Vagina (tissue), 2 donors: ENCODE measurements around the gene OLIG3. TPM values are rescaled to one million over a fixed set of nuclear protein-coding genes. Genes with fewer than 3 reads are reported as not detected.

ENCODE experiments used
- DNase-seq, 2 donors: peaks; one replicate each; pipeline ENCODE4 v3.0.0-alpha.2; 2017; ENCODE audit errors: extremely low spot score in 2 of 2
- H3K27ac ChIP-seq: fragments of 200-600 bp; sonication (generic); one replicate; pipeline ENCODE4 v1.5.1; 2019
- H3K27me3 ChIP-seq: fragments of 200-600 bp; sonication (generic); one replicate; pipeline ENCODE4 v1.5.1; 2019
- H3K36me3 ChIP-seq, 2 donors: fragments of 200-600 bp; sonication (generic); one replicate each; pipeline ENCODE4 v1.5.1; 2017 to 2019
- H3K4me1 ChIP-seq: fragments of 200-600 bp; sonication (generic); one replicate; pipeline ENCODE4 v1.5.1; 2019
- H3K4me3 ChIP-seq, 2 donors: fragments of 200-600 bp; sonication (generic); 1 replicate in 1 of 2; 2 replicates in 1 of 2; pipeline ENCODE4 v1.5.1; 2016 to 2019
- H3K9me3 ChIP-seq: fragments of 200-600 bp; sonication (generic); one replicate; pipeline ENCODE4 v1.5.1; 2019
- POLR2A ChIP-seq, 2 donors: fragments of 450-650 bp; IDR thresholded peaks; one replicate each; pipeline ENCODE4 v1.6.1; 2017; ENCODE audit warnings: antibody characterized with exemption in 2 of 2, mild to moderate bottlenecking in 2 of 2, moderate library complexity in 2 of 2
- POLR2AphosphoS5 ChIP-seq, 2 donors: sonication (generic); formaldehyde crosslinking; IDR thresholded peaks; one replicate each; pipeline ENCODE4 v1.9.0; 2017; ENCODE audit warnings: antibody characterized with exemption in 2 of 2, mild to moderate bottlenecking in 2 of 2, low read depth in 1 of 2; ENCODE audit not compliant: insufficient read depth in 1 of 2
- intact Hi-C: fragments of 100-400 bp; cut with DNase I; formaldehyde crosslinking; loops from one replicate; pipeline ENCODE4 v1.15.1; 2023
- total RNA-seq: library from RNA; depleted of rRNA; stranded (reverse); fragments of >200 nt; gene quantifications from one replicate; pipeline ENCODE4 v1.2.3, GENCODE V29; 2016
- TF ChIP-seq, protein P1 (sequence below), 3 experiments: fragments of 450-650 bp in 2 of 3; fragments of 200-600 bp in 1 of 3; sonication (generic) in 1 of 3; IDR thresholded peaks; one replicate each; pipeline ENCODE4 v1.5.1; 2017 to 2019; ENCODE audit warnings: antibody characterized with exemption in 3 of 3, mild to moderate bottlenecking in 2 of 3, moderate library complexity in 2 of 3

The OLIG3 gene
- total RNA-seq, 1 donor from 2014 or later = not detected

DNA sequence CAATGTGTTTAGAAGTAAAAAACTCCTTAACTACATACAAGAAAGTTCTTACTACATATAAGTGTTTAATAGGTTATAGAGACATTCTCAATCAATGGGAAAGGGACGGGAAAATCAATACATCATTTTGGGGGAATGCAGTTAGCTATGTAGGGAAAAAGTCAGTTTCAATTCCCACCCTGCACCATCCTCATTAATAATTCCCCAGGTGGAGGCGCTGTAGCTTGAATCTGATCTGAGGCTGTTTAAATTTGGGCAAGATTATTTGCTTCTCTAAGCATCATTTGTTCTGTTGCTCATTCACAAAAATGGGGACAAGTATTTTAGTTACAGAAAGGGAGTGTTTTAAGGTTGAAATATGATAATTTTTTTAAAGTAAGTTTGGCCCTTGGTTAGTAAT lies 19.1 kb downstream of the OLIG3 start:
- H3K27me3 ChIP-seq = no peaks in the 10 kb centered on the region
- H3K9me3 ChIP-seq = no peaks in the 10 kb centered on the region
- TF ChIP-seq POLR2AphosphoS5 (IDR thresholded peaks at IDR 0.05; ENCODE audit: insufficient read depth in 1 of 2, low read depth in 1 of 2) (no peak), POLR2A (IDR thresholded peaks at IDR 0.05) (no peak)
- TF ChIP-seq, protein P1, sequence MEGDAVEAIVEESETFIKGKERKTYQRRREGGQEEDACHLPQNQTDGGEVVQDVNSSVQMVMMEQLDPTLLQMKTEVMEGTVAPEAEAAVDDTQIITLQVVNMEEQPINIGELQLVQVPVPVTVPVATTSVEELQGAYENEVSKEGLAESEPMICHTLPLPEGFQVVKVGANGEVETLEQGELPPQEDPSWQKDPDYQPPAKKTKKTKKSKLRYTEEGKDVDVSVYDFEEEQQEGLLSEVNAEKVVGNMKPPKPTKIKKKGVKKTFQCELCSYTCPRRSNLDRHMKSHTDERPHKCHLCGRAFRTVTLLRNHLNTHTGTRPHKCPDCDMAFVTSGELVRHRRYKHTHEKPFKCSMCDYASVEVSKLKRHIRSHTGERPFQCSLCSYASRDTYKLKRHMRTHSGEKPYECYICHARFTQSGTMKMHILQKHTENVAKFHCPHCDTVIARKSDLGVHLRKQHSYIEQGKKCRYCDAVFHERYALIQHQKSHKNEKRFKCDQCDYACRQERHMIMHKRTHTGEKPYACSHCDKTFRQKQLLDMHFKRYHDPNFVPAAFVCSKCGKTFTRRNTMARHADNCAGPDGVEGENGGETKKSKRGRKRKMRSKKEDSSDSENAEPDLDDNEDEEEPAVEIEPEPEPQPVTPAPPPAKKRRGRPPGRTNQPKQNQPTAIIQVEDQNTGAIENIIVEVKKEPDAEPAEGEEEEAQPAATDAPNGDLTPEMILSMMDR (IDR thresholded peaks at IDR 0.05) = no peak
- H3K4me3 ChIP-seq = no peak overlapping the region
- H3K27ac ChIP-seq = no peak overlapping the region
- no peaks in the 10 kb centered on the region for H3K4me1 ChIP-seq
- intact Hi-C loops = no loop called here
- H3K36me3 ChIP-seq = no peaks in the 10 kb centered on the region
- no peak for DNase-seq

DNA sequence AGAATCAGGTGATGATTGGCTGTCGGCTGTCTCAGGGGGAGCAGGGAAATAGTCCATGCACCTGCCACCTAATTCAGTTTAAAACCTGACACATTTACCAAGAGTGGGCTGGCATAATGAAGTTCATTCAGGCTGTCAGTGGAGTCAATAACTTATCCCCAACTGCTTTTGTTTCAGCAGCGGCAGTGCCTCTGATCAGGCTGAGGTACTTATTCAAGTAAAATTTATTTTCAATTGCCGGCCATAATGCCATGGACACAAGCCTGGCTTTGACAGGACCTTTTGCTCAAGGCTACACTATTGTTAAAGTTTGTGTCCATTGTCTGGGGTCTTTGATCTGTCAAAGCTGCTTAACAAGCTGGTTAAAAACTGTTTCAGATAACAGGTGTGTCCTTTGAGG lies 20.6 kb downstream of the OLIG3 start:
- no peak overlapping the region for H3K27ac ChIP-seq
- H3K27me3 ChIP-seq = peaks cover 3% of the 10 kb centered on the region
- no peaks in the 10 kb centered on the region for H3K36me3 ChIP-seq
- intact Hi-C loops = no loop called here
- DNase-seq = no peak
- H3K4me3 ChIP-seq = no peak overlapping the region
- H3K9me3 ChIP-seq = no peaks in the 10 kb centered on the region
- TF ChIP-seq POLR2AphosphoS5 (IDR thresholded peaks at IDR 0.05; ENCODE audit: insufficient read depth in 1 of 2, low read depth in 1 of 2) = no peak
- no peak for TF ChIP-seq POLR2A (IDR thresholded peaks at IDR 0.05)
- TF ChIP-seq, protein P1 (IDR thresholded peaks at IDR 0.05) = no peak
- no peaks in the 10 kb centered on the region for H3K4me1 ChIP-seq

DNA sequence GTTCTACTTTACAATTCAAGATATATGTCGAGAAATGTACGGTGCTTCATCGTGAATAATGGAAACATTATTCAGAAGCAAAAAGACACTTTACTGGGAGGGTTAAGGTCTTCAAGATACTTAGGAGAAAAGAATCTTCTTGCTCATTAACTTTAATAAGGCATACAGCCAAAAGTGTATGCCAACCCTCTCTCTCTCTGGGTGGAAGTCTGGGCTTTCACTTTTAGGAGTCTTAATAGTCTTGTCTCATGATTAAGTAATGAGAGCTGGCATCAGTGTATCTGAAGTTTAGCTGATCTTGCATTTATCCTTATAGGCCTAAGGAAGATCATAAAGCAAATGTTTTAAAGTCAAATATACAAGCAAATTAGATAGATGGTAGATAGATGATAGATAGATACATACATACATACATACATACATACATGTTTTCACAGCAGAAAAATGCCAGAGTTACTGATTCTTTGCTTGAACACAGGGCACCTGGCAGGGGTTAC lies 21.5 kb downstream of the OLIG3 start:
- no peak overlapping the region for H3K4me3 ChIP-seq
- H3K4me1 ChIP-seq = no peaks in the 10 kb centered on the region
- DNase-seq = no peak
- no peak overlapping the region for H3K27ac ChIP-seq
- no peak for TF ChIP-seq POLR2A (IDR thresholded peaks at IDR 0.05)
- TF ChIP-seq POLR2AphosphoS5 (IDR thresholded peaks at IDR 0.05; ENCODE audit: insufficient read depth in 1 of 2, low read depth in 1 of 2) = no peak
- TF ChIP-seq, protein P1 (IDR thresholded peaks at IDR 0.05) = no peak
- intact Hi-C loops = no loop called here
- H3K27me3 ChIP-seq = peaks cover 3% of the 10 kb centered on the region
- no peaks in the 10 kb centered on the region for H3K36me3 ChIP-seq
- H3K9me3 ChIP-seq = no peaks in the 10 kb centered on the region

DNA sequence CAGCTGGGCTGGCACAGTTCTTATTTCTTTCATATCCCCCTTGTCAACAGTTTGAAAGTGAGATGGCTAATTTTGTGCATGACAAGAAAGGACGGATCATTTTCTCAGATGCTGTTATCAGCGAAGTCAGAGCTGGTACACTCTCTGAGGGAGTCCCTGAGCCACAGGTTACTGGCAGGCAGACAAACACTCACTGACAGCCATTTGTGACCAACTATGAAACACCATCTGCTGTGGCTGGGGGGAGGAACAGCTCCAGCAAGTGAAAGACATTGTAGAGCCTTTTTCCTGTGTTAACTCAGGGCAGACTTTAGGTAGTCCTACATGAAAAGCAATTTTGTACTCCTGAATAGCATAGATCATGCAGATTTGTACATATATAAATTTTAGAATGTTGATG lies 22.2 kb downstream of the OLIG3 start:
- Histone ChIP-seq H3K27ac (no peak overlapping the region), H3K27me3 (peaks cover 3% of the 10 kb centered on the region), H3K4me3 (no peak overlapping the region), H3K9me3 (no peaks in the 10 kb centered on the region), H3K36me3 (no peaks in the 10 kb centered on the region), H3K4me1 (no peaks in the 10 kb centered on the region)
- TF ChIP-seq, protein P1 (IDR thresholded peaks at IDR 0.05) = no peak
- no peak for TF ChIP-seq POLR2AphosphoS5 (IDR thresholded peaks at IDR 0.05; ENCODE audit: insufficient read depth in 1 of 2, low read depth in 1 of 2)
- no peak for TF ChIP-seq POLR2A (IDR thresholded peaks at IDR 0.05)
- DNase-seq = no peak
- intact Hi-C loops = no loop called here

- Histone ChIP-seq H3K27me3 (peaks cover 3% of the 10 kb centered on the region), H3K4me3 (no peak overlapping the region), H3K4me1 (no peaks in the 10 kb centered on the region), H3K9me3 (no peaks in the 10 kb centered on the region), H3K27ac (no peak overlapping the region), H3K36me3 (no peaks in the 10 kb centered on the region)
- DNase-seq = no peak
- intact Hi-C loops = no loop called here
- TF ChIP-seq POLR2A (IDR thresholded peaks at IDR 0.05) (no peak), POLR2AphosphoS5 (IDR thresholded peaks at IDR 0.05; ENCODE audit: insufficient read depth in 1 of 2, low read depth in 1 of 2) (no peak)
- TF ChIP-seq, protein P1 (IDR thresholded peaks at IDR 0.05) = no peak
Measured at GRCh38 chr6:137471497-137471896, 22.7 kb downstream of the OLIG3 start.
